GOT3 (cell line): ENCODE measurements around the gene CBY1.
"Not testable (repeated sequence)": the region's sequence is repeated elsewhere in the genome, so short reads cannot be mapped to it uniquely, and the experiment has no call there.

Experiments used
- DNase-seq: peaks from one replicate; lab custom pipeline; 2025; ENCODE audit warnings: mixed read lengths; lab: John Stamatoyannopoulos, UW

CBY1 gene

DNA sequence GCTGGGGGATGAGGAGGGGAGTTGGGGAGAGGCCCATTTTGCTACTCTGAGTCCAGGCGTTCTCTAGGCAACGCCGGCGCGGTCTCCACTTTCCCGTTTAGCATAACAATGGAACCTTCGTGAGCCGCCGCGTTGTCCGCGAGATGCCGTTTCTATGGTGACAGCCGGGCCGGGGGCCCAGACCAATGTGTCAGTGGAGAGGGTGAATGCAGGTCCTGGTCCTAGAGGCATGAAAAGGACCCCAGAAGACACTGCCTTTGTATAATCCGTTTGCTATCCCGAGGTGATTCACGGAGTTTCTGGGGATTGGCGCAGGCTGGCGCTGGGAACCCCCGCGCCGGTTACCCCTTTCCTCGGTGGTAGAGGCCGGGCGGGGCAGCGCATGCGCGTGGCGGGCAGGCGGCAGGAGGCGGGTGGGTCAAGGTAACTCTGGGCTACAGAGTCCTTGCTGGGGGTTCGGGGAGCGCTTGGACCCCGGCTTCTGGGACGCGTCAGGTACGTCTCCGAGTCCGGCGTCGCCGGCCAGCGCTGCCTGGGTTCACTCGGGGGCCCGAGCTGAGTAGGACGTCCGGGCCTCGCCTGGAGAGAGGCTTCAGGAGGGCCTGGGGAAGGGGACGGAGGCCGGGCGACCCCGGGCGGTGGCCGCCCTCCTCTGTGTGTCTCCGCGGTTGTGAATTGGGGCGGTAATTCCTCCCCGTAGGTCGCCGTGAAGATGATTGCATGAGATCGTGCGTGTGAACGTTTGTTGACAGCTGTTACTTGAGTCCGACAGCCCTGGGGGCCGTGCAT is at the start of gene CBY1, which contains the start of gene FAM227A:
Gene CBY1 (plus strand): TSS at position 383 of the 789 bp plus-strand sequence. CDS start 11,417 bp downstream, outside the sequence.
Gene FAM227A (minus strand): TSS at position 137 of the 789 bp plus-strand sequence. CDS start 6,224 bp downstream, outside the sequence.
- DNase-seq = peak; percentile 91

DNA sequence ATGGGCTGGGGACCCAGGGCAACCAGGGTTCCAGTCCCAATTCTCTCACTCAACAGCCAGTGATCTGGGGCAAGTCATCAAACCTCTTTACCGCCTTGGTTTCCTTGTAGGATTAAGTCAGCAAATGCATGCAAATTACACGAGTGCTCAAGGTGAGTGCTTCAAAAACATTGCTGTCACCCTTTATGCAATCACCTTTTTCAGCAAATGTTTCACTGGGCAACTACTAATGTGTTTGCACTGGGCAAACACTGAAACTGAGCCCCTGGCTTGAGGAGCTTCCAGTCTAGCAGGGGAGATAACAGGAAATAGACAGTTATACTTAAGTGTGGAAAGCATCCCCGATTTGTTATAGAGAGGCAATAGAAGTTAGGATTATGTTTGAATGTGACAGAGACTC is 48.8 kb upstream of the CBY1 start:
- DNase-seq = no peak

DNA sequence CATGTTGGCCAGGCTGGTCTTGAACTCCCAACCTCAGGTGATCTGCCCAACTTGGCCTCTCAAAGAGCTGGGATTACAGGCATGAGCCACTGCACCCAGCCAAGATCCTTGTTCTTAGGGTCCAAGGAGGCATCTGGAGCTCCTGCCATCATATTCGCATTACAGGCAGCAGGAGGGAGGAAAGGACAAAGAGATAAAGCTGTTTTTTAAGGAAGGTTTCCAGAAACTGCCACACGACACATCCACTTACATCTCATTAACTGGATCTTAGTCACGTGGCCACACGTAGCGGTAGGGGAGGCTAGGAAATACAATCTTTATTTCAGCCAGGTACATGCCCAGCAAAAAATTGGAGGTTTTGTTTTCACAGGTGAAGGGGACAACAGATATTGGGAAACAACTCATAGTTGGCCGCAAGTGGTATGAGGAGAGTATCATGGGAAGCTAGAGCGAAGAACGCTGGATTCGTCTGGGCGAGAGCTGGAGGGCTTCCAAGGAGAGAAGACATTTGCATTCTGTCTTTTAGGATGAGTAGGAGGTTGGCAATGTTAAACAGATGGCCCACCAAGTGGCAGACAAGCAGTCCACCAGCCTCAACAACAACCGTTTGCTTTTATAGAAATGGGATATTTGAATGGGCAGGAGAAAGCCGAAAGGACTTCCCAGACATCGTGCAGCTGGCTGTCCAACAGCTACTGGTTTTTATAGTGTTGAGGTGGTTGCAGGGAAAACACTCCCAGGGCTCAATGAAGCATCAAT is 47.3 kb upstream of the CBY1 start:
- no peak for DNase-seq

DNA sequence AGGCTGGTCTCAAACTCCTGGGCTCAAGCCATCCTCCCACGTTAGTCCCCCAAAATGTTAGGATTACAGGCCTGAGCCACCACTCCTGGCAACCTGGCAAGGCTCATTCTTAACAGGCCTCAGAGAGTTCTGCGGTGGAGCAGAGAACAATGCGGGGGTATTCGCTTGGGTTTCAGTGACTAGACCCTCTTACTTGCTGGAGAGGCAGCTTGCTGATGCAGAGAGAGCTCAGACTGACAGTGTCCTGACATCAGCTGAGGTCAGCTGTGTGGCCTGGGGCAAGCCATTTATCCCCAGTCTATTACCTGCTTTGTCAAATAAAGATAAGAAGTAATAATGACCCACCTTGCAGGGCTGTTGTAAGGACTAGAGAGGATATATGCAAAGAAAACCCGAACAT is 46.2 kb upstream of the CBY1 start:
- no peak for DNase-seq

DNA sequence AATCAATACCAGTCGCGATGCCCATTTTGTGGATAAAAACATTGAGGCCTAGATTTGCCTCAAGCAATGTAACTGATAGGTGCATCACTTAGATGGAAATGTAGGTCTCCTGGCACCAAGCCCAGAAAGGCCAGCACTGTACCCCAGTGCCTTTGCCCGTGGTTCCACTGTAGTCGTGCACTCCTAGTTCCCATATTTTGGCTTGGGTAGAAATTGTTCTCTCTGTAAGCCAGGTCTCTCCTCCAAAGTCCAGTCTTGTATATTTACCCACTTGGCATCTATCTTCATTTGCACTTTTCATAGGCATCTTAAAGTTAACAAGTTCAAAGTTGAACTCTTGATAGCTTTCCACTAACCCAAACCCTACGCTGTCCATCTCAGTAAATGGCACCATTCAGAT is 44.9 kb upstream of the CBY1 start:
- DNase-seq = no peak

DNA sequence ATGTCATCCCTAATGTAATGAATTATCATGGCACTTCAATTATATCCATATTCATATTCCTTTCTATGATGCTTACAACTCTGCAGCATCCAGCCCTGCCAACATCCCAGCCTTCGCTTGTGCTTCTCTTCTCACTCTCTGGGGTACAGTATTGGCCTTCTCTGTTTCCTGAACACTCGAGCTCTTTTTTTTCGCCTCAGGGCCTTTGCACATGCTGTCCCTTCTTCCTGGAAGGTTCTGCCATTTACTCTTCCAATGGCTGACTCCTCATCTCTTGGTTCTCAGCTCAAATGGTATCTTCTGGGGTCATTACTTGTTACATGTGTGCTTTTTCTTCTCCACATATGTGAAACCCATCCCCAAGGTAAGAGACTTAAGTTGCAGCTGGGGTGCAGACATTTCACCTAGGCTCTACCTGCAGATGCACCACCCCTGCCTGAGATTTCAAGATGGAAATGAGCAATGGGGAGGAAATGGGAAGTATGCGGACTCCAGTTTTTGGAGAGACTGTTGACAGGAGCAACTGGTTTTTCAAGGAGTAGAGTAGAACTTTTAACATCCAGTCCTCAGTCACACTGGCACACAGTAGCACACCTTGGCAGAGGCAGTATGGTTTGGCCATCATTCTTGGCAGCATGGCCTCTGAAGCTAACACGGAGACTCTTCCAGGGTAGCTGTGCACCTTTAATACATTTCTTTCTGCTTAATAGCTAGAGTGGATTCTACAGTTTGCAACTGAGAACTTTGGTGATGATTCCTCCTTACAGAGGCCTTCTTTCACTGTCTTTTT is 44.0 kb upstream of the CBY1 start:
- DNase-seq = no peak

DNA sequence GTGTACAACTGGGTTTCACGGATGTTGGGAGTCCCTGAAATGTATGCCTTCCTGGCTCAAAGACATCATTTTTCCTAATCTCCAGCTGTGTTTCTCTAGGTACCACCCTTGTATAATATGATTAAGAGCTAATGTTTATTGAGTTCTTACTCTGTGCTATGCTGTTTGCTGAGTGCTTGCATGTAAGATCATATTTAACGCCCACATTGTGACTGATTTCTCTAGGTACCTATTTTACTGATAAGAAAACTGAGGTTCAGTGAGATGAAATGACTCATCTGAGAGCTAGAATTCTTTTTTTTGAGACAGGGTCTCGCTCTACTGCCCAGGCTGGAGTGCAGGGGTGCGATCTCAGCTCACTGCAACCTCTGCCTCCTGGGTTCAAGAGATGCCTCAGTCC is 42.9 kb upstream of the CBY1 start:
- DNase-seq = no peak

DNA sequence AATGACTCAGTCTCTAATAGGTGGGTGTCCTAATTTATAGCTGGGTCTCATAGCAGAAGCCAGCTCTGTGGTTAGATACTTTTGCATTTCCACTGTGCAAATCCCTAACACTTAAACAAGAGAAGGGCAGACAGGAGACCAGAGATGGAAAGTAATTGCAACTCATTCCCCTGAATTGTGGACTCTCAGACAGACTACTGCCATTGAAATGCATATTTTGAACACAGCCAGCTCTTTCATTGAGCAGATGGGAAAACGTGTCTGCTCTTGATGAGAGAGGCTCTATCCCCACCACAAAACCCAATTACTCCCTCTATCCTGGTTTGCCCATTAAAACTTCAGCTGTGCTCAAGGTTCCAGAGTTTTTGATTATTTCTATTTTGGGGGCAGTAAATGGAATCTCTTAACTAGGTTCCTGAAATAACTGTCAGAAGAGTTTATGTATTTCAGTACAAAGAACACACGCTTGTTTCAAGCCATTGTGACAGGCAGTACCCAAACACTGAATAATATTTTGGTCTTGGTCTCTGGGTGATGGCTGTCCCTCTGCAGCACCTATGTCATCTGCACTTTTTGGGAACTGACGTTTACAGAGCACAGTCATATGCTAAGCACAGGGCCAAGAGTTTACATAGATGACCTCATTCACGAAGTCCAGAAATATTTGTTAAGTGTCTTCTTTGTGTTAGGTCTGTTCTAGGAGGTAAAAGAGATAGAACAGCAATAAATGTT is 41.9 kb upstream of the CBY1 start:
- no peak for DNase-seq

DNA sequence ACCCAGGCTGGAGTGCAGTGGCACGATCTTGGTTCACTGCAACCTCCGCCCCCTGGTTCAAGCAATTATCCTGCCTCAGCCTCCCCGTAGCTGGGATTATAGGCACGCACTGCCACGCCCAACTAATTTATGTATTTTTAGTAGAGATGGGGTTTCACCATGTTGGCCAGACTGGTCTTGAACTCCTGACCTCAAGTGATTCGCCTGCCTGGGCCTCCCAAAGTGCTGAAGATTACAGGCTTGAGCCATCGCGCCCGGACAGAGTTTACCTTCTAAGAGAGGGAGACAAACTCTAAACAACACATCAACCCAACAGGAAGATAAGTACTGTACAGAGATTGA is 41.4 kb upstream of the CBY1 start:
- DNase-seq = not testable (repeated sequence)

DNA sequence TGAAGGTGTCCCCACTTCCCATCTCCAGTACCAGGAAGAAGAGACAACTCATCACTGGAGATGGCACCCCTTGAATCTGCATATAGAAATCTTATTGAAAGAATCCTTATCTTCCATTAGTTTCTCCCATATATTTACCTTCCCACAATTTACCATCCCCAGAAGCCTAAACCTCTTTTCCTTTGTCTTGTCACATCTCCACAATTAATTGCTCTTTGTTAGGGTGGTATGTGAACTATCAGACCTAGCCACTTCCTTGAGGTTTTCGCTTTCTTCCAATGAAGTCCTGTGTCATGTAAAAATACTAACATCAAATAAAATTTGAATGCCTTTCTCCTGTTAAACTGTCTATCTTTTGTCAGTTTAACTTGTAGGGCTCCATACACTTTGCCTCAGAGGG is 38.2 kb upstream of the CBY1 start:
- no peak for DNase-seq

DNA sequence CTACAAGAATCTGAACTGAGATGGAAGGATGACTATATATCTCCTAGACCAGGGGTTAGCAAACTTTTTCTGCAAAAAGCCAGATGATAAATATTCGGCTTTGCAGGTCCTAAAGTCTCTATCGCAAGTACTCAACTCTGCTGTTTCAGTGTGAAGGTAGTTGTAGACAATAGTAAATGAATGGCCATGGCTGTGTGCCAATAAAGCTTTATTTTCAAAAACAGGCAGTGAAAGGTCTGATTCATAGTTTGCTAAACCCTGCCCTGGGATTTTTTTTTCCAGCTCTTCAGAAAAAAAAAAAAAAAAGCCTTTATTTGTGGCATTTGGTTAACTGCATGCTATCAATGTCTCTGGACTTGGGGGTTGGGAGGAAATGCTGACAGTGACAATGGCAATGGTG is 37.8 kb upstream of the CBY1 start:
- DNase-seq = no peak

DNA sequence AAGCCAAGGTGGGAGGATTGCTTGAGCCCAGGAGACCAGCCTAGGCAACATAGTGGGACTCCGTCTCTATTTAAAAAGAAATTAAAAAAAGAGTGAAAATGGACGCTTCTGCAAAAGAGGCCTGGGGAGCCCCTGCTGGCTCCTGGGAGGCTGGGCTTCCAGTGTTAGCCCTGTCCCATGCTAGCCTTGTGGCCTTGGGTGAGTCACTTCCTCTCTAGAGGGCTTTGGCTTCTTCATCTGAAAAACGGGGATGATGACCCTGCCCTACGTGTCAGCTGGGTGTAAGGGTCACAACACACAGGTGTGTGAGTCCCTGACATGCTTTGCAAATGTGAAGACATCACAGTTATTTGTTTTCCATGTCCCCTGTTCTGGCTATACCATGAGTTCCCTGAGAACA is 33.1 kb upstream of the CBY1 start:
- DNase-seq = no peak

DNA sequence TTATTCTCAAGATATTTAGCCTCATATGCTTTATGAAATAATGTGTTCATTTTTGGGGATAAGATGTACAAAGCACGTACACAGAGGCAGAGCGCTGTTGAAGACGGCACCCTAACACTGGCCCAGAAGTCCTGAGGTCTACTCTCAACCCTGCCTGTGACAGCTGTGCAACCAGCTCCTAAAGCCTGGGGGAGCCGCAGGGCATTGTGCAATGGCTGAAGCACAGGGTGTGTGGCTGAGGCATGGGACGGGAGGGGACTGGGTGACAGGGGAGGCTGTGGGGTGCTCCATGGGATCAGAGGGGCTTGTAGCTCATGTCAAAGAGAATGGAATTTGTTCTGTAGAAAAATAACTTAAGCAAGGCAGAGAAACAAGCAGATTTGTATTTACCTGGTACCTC is 28.0 kb upstream of the CBY1 start:
- no peak for DNase-seq

DNA sequence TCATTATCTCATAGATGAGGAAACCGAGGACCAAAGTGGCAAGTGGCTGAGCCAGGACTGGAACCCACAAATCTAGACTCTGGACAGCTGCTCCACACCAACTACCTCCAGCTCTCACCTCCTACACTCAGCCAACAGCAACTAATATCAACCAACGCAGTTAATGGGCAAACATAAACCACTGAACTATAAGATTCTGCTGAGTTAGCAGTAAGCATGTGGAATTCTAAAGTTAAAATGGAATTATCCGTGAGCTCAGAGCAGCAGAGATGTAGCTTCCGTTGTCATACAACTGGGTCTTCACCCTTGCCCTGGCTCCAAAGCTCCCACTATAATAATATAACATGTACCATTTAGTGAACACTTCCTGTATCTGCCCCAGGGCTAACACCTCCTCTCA is 27.3 kb upstream of the CBY1 start:
- no peak for DNase-seq

DNA sequence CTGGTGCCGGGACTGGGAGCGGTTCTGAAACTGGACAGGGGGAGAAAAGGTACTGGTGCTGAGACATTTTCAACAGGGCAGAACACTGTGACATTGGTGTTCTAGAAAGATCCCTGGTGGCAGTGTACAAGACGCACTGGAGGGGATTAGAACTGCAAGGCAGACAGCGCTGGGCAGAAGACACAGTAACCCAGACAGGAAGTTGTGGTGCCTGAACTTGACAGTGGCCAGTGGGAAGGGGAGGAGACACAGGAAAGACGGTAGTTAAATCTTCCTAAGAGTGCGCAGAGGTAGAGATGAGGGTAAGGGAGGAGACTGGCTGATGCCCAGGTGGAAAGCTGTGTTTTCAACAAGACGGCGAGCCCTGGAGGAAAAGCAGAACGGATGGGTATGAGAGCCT is 24.7 kb upstream of the CBY1 start:
- DNase-seq = no peak

DNA sequence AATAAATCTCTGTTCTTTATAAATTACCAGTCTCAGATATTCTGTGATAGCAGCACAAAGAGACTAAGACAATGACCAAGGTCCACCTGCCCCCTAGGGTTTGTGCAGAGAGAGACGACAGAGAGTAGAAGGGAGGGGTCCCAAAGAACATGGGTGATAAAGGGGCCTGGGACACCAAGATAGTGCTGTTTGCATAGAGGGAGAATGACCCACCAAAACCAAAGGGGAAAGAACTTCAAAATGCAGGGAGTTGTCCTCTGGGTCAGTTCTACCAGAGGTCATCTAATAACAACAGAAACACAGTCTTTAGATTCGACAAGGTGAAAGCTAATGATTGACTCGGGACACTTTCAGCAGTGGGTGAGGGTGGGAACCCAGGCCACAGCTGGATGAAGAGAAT is 23.9 kb upstream of the CBY1 start:
- no peak for DNase-seq

DNA sequence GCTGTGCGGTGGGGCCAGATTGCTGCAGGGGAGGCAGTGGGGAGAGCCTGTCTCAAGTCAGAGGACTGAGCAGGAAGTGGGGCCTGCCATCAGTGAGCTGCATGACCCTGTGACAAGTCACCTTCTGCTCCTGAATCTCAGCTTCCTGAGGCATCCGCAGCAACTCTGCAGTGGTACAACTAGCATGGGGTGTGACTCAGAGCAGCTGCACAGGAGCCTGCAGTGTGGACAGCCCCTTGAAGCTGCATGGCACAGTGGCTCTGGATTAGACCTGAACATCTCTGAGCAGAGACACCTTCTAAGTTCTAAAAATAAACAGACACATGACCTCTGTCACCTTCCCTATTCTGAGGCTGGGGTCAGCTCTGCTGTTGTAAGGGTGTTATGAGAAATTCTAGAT is 18.2 kb upstream of the CBY1 start:
- no peak for DNase-seq

DNA sequence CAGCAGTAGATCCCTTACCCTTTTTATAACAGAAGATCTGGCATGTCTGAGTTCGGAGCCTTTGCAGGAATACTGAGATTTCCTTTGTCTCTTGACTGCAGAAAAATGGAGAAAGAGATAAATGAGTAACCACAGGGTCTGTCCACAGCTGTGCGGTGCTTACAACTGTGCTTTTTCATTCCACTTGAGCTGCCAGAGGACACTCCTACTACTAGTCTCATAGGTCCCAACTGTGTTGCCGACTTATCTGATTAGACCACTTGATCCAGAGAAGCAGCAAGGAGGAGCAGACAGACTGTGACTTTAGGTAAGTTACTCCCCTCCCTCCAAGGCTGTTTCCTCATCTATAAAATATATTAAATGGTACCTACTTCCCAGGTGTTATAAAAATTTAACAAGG is 17.7 kb upstream of the CBY1 start:
- no peak for DNase-seq

DNA sequence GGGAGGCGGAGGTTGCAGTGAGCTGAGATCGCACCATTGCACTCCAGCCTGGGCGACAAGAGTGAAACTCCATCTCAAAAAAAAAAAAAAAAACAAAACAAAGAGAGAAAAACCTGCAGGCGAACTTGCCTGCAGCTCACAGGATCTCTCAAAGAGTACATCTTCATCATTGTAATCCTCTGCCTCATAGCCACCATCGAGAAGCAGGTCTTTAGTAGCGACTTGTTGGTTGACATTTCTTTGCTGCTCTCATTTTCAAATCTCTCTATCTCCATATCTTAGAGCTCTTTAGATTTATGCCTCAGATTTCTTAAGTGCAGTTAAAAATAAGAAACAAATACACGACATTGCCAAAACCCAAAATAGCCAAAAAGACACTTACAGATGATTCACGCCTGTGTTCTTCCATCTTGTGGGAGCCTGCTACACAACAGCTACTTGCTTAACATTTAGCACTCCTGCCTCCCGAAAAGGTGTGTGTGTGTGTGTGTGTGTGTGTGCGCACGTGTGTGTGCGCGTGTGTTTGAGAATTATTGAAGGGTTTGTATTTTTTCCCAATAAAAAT is 14.9 kb upstream of the CBY1 start:
- no peak for DNase-seq

DNA sequence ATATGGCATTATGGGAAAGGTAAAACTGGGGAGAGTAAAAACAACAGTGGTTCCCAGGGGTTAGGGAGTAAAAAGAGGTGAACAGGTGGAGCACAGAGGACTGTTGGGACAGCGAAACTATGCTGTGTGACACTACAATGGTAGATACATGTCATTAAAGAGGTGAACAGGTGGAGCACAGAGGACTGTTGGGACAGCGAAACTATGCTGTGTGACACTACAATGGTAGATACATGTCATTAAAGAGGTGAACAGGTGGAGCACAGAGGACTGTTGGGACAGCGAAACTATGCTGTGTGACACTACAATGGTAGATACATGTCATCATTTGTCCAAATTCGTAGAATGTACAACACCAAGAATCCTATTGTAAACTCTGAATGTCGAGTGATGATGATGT is 12.2 kb upstream of the CBY1 start:
- not testable (repeated sequence) for DNase-seq

DNA sequence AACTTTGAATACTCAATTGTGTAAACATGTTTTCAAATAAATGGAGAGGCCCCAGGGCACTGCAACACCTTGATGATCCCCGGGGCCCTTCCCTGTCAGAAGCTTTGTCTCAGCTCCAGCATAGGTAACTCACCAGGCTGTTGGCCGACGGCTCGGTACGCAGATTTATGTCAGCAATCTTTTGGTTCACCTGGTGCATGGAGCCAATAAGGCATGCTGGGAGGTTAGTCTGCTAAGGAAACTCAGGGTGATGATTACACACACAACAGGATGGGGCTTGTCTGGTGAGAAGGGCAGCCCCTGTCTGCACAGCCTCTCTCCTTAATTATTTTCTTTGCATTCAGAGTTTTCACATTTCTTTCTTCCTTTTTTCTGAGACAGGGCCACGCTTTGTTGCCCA is 11.0 kb upstream of the CBY1 start:
- DNase-seq = no peak
